ENCODE data around the gene BRINP2.

- TF ChIP-seq CTCF (conservative IDR thresholded peaks at IDR 0.05 in 1 of 2, IDR thresholded peaks at IDR 0.05 in 1 of 2; ENCODE audit: extremely low read depth in 1 of 2, insufficient read depth in 1 of 2, low read depth in 1 of 2, low read length in 2 of 2) (no peak), EZH2 (IDR thresholded peaks at IDR 0.05; ENCODE audit: borderline replicate concordance, low read length) (no peak)
Observed at GRCh38 chr1:177132141-177132540, 38.6 kb upstream of the BRINP2 start.

Measured in mammary epithelial cell (primary cell).